T-cell (primary cell): ENCODE results near the gene COA8. TPM values are rescaled to one million over a fixed set of nuclear protein-coding genes. Genes with fewer than 3 reads are reported as not detected.

Experiments used
- ATAC-seq, 4 experiments: fragments of 200-7000 bp in 3 of 4; fragments of 150-1000 bp in 1 of 4; cut with Tn5 transposase; replicated peaks in 1 of 4; 1 replicate in 3 of 4; 2 replicates in 1 of 4; pipeline ENCODE4 v1.10.0; 2021; ENCODE audit warnings: moderate library complexity in 3 of 4, mild to moderate bottlenecking in 2 of 4, moderate number of reproducible peaks in 1 of 4
- CTCF ChIA-PET, 2 donors: fragments of 300-600 bp; sonication (Branson Sonifier 250); formaldehyde crosslinking; loops; one replicate each; lab custom pipeline; 2022; ENCODE audit warnings: antibody characterized with exemption in 2 of 2; lab: Charles Lee
- POLR2A ChIA-PET, 2 donors: fragments of 300-600 bp; sonication (Branson Sonifier 250); formaldehyde crosslinking; loops; one replicate each; lab custom pipeline; 2022; ENCODE audit warnings: antibody characterized with exemption in 2 of 2; lab: Charles Lee
- DNase-seq, 35 experiments: peaks; one replicate each; pipeline versions ENCODE4 v3.0.0 to v3.0.0-alpha.2; 2013 to 2023
- H3K27ac ChIP-seq: one replicate; pipeline ENCODE4 v1.5.1; 2013; ENCODE audit warnings: low read length
- H3K27me3 ChIP-seq, 2 experiments: replicated peaks in 1 of 2; 1 replicate in 1 of 2; 2 replicates in 1 of 2; pipeline versions ENCODE4 v1.6.1 to v1.7.0; 2013; ENCODE audit warnings: low read length in 1 of 2, mixed read lengths in 1 of 2; ENCODE audit not compliant: control insufficient read depth in 2 of 2, insufficient read depth in 2 of 2; ENCODE audit errors: extremely low read depth in 1 of 2
- H3K36me3 ChIP-seq, 2 donors: 1 replicate in 1 of 2; 2 replicates in 1 of 2; pipeline versions ENCODE4 v1.6.1 to v1.7.0; 2013; ENCODE audit warnings: low read length in 1 of 2; ENCODE audit not compliant: control insufficient read depth in 2 of 2, insufficient read depth in 1 of 2; ENCODE audit errors: extremely low read depth in 1 of 2
- H3K4me1 ChIP-seq, 2 experiments: 1 replicate in 1 of 2; 2 replicates in 1 of 2; pipeline versions ENCODE4 v1.6.1 to v1.7.0; 2013; ENCODE audit warnings: low read length in 2 of 2, mixed read lengths in 1 of 2; ENCODE audit not compliant: insufficient read depth in 2 of 2, control insufficient read depth in 1 of 2; ENCODE audit errors: extremely low read depth in 1 of 2
- H3K4me3 ChIP-seq, 2 donors: 1 replicate in 1 of 2; 2 replicates in 1 of 2; pipeline versions ENCODE4 v1.5.1 to v1.7.0; 2013; ENCODE audit warnings: mild to moderate bottlenecking in 2 of 2, low read length in 1 of 2, moderate library complexity in 1 of 2; ENCODE audit not compliant: control insufficient read depth in 1 of 2; ENCODE audit errors: extremely low read depth in 1 of 2
- H3K9me3 ChIP-seq: 2 replicates; pipeline ENCODE4 v1.7.0; 2013
- H3K27ac Mint-ChIP-seq, 2 donors: one replicate each; pipeline ENCODE4 v1.8.0; 2020 to 2021; ENCODE audit warnings: mild to moderate bottlenecking in 2 of 2, mixed read lengths in 2 of 2
- H3K27me3 Mint-ChIP-seq, 2 donors: one replicate each; pipeline ENCODE4 v1.8.0; 2021 to 2022; ENCODE audit warnings: mixed read lengths in 2 of 2
- H3K36me3 Mint-ChIP-seq: one replicate; pipeline ENCODE4 v1.8.0; 2021; ENCODE audit warnings: mixed read lengths
- H3K4me1 Mint-ChIP-seq, 3 donors: one replicate each; pipeline ENCODE4 v1.8.0; 2020 to 2022; ENCODE audit warnings: mixed read lengths in 3 of 3, mild to moderate bottlenecking in 1 of 3
- H3K4me3 Mint-ChIP-seq, 3 donors: one replicate each; pipeline ENCODE4 v1.8.0; 2020 to 2022; ENCODE audit warnings: mild to moderate bottlenecking in 3 of 3, mixed read lengths in 3 of 3, moderate library complexity in 3 of 3
- H3K9me3 Mint-ChIP-seq, 3 donors: one replicate each; pipeline ENCODE4 v1.8.0; 2020 to 2022; ENCODE audit warnings: mixed read lengths in 3 of 3
- WGBS: methylation state at CpG from one replicate; pipeline ENCODE4 v1.1.5; 2013; ENCODE audit warnings: missing lambda C conversion rate; ENCODE audit not compliant: insufficient coverage; 5-methylcytosine and 5-hydroxymethylcytosine counted together
- total RNA-seq, 35 experiments: library from RNA in 6 of 35; stranded (reverse) in 6 of 35; fragments of 120-200 nt in 1 of 35; gene quantifications; one replicate each; pipeline versions ENCODE4 v1.2.1 to v1.2.4 and lab custom pipeline; 2013 to 2026

The COA8 gene
- total RNA-seq, 5 donors from 2014 or later (not counting 1 experiment from before 2014, with no cell fraction given) = 17.7 to 27.5 (median 22.3) TPM

DNA sequence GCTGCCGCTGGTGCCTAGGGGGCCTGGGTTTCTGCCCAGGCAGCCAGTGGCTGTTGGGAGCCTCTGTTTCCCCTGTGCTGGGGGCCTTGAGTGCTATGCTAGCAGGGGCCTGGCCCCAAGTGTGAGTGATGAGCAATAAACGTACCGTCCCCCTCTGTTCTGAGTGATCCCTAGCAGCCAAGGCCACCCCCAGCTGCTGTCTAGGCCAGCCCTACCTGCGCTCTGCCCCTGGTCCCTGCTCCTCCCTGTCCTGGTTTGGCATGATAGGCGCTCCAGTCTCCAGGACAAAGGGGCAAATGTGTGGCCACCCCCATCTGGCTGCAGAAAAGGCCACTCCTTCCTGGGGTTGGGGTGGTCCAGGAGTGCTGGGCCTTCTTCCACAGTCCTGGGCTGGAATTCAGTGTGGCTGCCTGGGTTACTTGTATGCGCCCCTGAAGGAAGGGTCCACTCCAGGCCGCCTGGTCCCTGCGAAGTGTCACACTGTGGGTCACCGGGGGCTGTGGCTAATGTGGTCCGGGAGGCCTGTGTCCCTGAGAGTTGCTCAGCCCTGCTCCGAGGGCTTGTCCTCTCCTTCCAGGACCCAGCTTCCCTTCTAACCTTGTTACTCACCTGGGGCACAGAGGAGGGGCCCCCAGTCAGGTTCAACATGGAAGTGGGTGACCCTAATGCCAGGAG lies 26.7 kb upstream of the COA8 start:
- H3K27ac Mint-ChIP-seq = no peak overlapping the region
- CTCF ChIA-PET = no interaction called here
- Histone ChIP-seq H3K27me3 (peaks cover 0 to 11% of the 10 kb centered on the region in 2 experiments), H3K27ac (no peak overlapping the region), H3K4me3 (no peak overlapping the region), H3K9me3 (no peaks in the 10 kb centered on the region), H3K36me3 (peaks cover 5 to 14% of the 10 kb centered on the region in 2 donors), H3K4me1 (peaks cover 0 to 7% of the 10 kb centered on the region in 2 experiments)
- DNase-seq (no peak), ATAC-seq (no peak)
- peaks cover 0 to 4% of the 10 kb centered on the region in 2 donors for H3K27me3 Mint-ChIP-seq
- 88% methylated on average over 6 of the region's 11 CpGs for WGBS
- H3K36me3 Mint-ChIP-seq = no peaks in the 10 kb centered on the region
- H3K4me1 Mint-ChIP-seq = peaks cover 6 to 11% (median 9%) of the 10 kb centered on the region in 3 donors
- H3K4me3 Mint-ChIP-seq = no peak overlapping the region
- POLR2A ChIA-PET = no interaction called here
- no peaks in the 10 kb centered on the region for H3K9me3 Mint-ChIP-seq

DNA sequence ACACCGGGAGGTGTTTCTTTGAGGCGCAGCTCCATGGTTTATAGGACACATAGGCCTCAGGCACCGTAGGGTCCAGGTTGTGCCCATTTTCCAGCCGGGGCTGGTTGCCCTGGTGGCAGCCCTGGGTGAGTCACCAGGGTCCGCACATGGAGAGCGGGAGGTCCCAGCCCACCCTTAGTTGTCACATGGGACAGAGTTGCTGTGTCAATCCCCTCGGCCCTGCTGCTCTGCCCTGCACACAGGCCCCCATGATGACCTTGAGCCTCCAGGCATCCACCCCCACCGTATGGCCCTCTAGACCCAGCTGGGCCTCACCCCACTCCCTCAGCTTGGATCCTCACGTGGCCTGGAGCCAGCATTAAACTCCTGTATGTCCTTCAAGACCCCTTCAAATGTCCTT lies 26.1 kb upstream of the COA8 start:
- POLR2A ChIA-PET = no interaction called here

DNA sequence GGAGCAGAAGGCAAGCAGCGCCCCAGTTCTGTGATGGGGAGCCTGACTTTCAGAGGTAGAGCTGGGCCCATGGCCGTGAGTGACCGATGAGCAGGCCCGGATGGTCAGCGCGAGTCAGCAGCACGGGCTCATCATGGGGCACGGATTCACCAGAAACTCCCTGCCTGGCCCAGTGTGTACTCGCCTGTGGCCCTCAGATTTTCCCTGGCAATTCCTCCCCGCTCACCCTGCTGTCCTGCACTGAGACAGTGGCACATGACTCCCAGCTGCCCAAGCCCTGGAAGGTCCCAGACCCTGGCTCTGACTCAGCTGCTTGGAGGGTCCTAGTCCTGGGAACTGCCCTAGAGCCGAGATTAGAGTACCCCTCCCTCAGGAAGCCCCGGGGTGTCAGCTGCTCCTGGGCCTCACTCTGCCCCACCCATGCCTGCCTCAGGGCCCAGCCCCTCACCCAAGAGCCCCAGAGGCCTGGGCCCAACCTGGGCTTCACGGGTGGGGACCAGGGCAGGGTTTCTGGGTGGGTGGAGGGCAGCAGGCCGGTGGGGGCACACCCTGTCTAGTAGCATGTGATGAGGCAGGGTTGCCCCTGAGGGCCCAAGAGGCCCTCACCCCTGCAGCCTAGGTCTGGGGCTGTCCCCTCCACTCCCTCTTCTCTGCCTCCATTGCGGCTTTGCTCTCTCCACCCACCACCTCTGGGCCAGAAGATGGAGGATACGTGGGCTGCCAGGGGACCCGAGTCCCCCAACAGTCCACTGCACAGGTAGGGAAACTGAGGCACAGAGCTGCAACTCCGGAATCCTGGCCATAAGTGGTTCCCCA lies 25.4 kb upstream of the COA8 start:
- DNase-seq = no peak
- Histone ChIP-seq H3K4me3 (no peak overlapping the region), H3K9me3 (no peaks in the 10 kb centered on the region), H3K36me3 (peaks cover 2 to 14% of the 10 kb centered on the region in 2 donors), H3K4me1 (no peaks in the 10 kb centered on the region), H3K27me3 (peaks cover 0 to 24% of the 10 kb centered on the region in 2 experiments), H3K27ac (no peak overlapping the region)
- Mint-ChIP-seq H3K27ac (no peak overlapping the region), H3K36me3 (no peaks in the 10 kb centered on the region), H3K27me3 (peaks cover 0 to 4% of the 10 kb centered on the region in 2 donors), H3K4me1 (no peaks in the 10 kb centered on the region), H3K9me3 (no peaks in the 10 kb centered on the region), H3K4me3 (no peak overlapping the region)
- CTCF ChIA-PET = no interaction called here
- POLR2A ChIA-PET = no interaction called here
- 85% methylated on average over 13 of the region's 18 CpGs for WGBS
- ATAC-seq = no peak

More for the DNA sequence above, 26.1 kb upstream of the COA8 start:
- ATAC-seq = no peak
- H3K27me3 Mint-ChIP-seq = peaks cover 0 to 4% of the 10 kb centered on the region in 2 donors
- CTCF ChIA-PET = no interaction called here
- H3K9me3 ChIP-seq = no peaks in the 10 kb centered on the region
- 89% methylated on average over 9 of the region's 9 CpGs for WGBS
- no peaks in the 10 kb centered on the region for H3K9me3 Mint-ChIP-seq
- H3K4me1 ChIP-seq = peaks cover 0 to under 1% of the 10 kb centered on the region in 2 experiments
- no peak for DNase-seq
- no peak overlapping the region for H3K4me3 ChIP-seq
- H3K36me3 ChIP-seq = peaks cover 5 to 14% of the 10 kb centered on the region in 2 donors
- H3K27ac Mint-ChIP-seq = peak overlapping the region in 1 of 2 donors; percentile 59
- no peaks in the 10 kb centered on the region for H3K36me3 Mint-ChIP-seq
- H3K4me1 Mint-ChIP-seq = peaks cover 0 to 4% (median 3%) of the 10 kb centered on the region in 3 donors
- H3K4me3 Mint-ChIP-seq = no peak overlapping the region
- H3K27me3 ChIP-seq = peaks cover 0 to 17% of the 10 kb centered on the region in 2 experiments
- no peak overlapping the region for H3K27ac ChIP-seq

DNA sequence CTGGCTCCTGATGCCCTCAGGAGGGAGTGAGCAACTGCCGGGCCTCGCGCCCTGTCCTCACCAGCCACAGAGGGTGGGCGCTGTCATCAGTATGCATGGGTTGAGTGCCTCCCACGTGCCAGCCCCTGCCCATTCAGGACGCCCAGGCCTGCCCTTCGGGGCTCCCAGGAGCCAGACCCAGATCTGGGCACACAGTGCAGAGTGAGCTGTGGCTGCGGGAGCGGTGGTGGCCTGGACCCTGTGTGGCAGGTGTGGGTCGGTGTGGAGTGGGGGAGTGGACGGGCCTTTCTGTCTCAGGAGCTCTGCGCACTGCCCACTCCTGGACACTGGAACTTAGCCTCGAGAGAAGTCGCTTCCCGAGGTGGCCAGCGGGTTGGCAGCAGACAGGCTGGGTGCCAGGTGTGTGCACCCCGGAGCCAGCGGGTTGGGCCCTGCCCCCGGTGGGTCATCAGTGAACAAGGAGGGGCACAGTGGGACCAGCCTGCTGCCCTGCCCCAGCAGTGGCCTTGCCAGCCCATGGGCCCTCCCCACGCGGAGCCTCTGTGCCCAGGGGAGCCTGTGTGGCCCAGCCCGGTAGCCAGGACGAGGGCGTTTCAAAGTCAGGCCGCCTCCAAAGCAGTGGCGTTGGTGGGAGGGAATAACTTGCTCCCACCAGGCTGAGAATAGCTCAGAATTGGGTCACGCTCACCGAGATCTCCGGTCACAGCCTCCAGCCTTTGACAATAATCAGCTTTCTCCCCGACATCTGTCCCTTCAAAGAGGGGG lies 24.3 kb upstream of the COA8 start:
- ChIA-PET CTCF (no interaction called here), POLR2A (interaction anchor here in 1 of 2 donors (0.7 kb wide), 1 partner anchor 111 kb away, joined by 3 read pairs; no protein-coding TSS in a partner anchor)
- H3K4me3 ChIP-seq = no peak overlapping the region
- no peak for DNase-seq
- ATAC-seq = no peak
- H3K9me3 Mint-ChIP-seq = no peaks in the 10 kb centered on the region
- WGBS = 80% methylated on average over 16 of the region's 30 CpGs
- H3K4me1 ChIP-seq = no peaks in the 10 kb centered on the region
- no peaks in the 10 kb centered on the region for H3K4me1 Mint-ChIP-seq
- H3K9me3 ChIP-seq = no peaks in the 10 kb centered on the region
- no peak overlapping the region for H3K27ac Mint-ChIP-seq
- no peaks in the 10 kb centered on the region for H3K36me3 Mint-ChIP-seq
- H3K36me3 ChIP-seq = peaks cover 0 to 14% of the 10 kb centered on the region in 2 donors
- H3K4me3 Mint-ChIP-seq = no peak overlapping the region
- H3K27ac ChIP-seq = no peak overlapping the region
- peaks cover 0 to 4% of the 10 kb centered on the region in 2 donors for H3K27me3 Mint-ChIP-seq
- H3K27me3 ChIP-seq = peaks cover 0 to 35% of the 10 kb centered on the region in 2 experiments

DNA sequence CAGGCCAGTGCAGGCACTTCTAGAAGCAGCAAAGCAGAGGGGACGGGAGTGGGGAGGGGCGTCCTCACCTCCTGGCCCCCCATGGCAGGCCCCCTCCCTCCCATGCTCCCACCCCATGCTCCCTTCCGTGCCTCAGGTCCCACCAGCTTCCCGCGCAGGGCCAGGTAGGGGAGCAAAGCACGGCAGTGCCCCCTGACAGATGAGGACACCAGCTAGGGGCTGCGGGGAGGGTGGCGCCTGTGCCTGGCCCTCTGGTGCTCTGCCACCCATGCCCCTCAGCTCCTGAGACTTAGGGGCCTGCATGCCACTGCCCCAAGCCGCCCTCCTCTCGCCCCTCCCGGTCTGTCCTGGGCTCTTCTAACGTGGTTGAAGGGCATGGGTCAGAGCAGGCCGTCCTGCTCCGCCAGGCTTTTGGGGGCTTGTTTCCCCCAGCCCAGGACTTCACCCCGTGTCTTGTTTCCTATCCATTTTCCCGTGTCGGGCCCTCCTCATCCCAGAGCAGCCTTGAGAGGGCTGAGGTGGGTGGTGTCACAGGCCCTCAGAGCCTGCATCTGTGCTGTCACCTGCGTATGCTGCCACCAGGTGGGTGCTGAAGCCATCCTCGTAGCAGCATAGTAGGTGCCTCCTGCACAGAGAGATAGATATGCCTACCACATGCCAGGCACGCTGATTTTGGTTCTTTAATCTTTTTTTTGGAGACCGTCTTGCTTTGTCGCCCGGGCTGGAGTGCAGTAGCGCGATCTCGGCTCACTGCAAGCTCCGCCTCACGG lies 23.5 kb upstream of the COA8 start:
- CTCF ChIA-PET = no interaction called here

More for the DNA sequence above, 23.5 kb upstream of the COA8 start:
- Histone ChIP-seq H3K27me3 (peaks cover 0 to 43% of the 10 kb centered on the region in 2 experiments), H3K4me3 (no peak overlapping the region), H3K9me3 (no peaks in the 10 kb centered on the region), H3K4me1 (no peaks in the 10 kb centered on the region), H3K27ac (no peak overlapping the region), H3K36me3 (peaks cover 0 to 11% of the 10 kb centered on the region in 2 donors)
- POLR2A ChIA-PET = no interaction called here
- Mint-ChIP-seq H3K27me3 (peaks cover 0 to 4% of the 10 kb centered on the region in 2 donors), H3K4me3 (no peak overlapping the region), H3K27ac (no peak overlapping the region), H3K9me3 (no peaks in the 10 kb centered on the region), H3K36me3 (no peaks in the 10 kb centered on the region), H3K4me1 (no peaks in the 10 kb centered on the region)
- DNase-seq (no peak), ATAC-seq (peak in 1 of 4 experiments; percentile 35)
- WGBS = 70% methylated on average over 24 of the region's 28 CpGs
